Gastroesophageal sphincter (tissue), 4 donors: ENCODE results near the gene HECTD1. TPM values are rescaled to one million over a fixed set of nuclear protein-coding genes. Genes with fewer than 3 reads are reported as not detected.

Experiments used
- ATAC-seq: fragments of 150-250 bp; one replicate; pipeline ENCODE4 v1.9.1; 2016; ENCODE audit warnings: mild to moderate bottlenecking, moderate library complexity
- H3K27ac ChIP-seq, 4 donors: fragments of 200-600 bp; sonication (generic) in 3 of 4; 1 replicate in 3 of 4; 2 replicates in 1 of 4; pipeline ENCODE4 v1.5.1; 2016 to 2019
- H3K27me3 ChIP-seq: fragments of 200-600 bp; sonication (generic); one replicate; pipeline ENCODE4 v1.5.1; 2019
- H3K36me3 ChIP-seq, 2 donors: fragments of 200-600 bp; sonication (generic); one replicate each; pipeline ENCODE4 v1.5.1; 2019; ENCODE audit warnings: control low read depth in 1 of 2
- H3K4me1 ChIP-seq, 3 donors: fragments of 200-600 bp; sonication (generic); 1 replicate in 2 of 3; 2 replicates in 1 of 3; pipeline ENCODE4 v1.5.1; 2016 to 2019; ENCODE audit warnings: control low read depth in 2 of 3
- H3K4me3 ChIP-seq, 2 donors: fragments of 200-600 bp; sonication (generic); one replicate each; pipeline ENCODE4 v1.5.1; 2019; ENCODE audit warnings: mild to moderate bottlenecking in 1 of 2, moderate library complexity in 1 of 2
- H3K9me3 ChIP-seq, 3 donors: fragments of 200-600 bp; sonication (generic); one replicate each; pipeline ENCODE4 v1.5.1; 2017 to 2019; ENCODE audit warnings: control low read depth in 2 of 3
- CTCF ChIP-seq, 4 experiments: fragments of 200-600 bp in 2 of 4; fragments of 450-650 bp in 2 of 4; sonication (generic) in 1 of 4; IDR thresholded peaks; one replicate each; pipeline ENCODE4 v1.5.1; 2017 to 2019; ENCODE audit warnings: antibody characterized with exemption in 4 of 4, mild to moderate bottlenecking in 2 of 4, moderate library complexity in 2 of 4
- EP300 ChIP-seq: sonication (generic); formaldehyde crosslinking; IDR thresholded peaks from one replicate; pipeline ENCODE4 v1.6.1; 2017; ENCODE audit warnings: antibody characterized with exemption, mild to moderate bottlenecking
- POLR2A ChIP-seq, 2 donors: fragments of 450-650 bp; IDR thresholded peaks; one replicate each; pipeline ENCODE4 v1.6.1; 2017; ENCODE audit warnings: antibody characterized with exemption in 2 of 2, mild to moderate bottlenecking in 2 of 2, moderate library complexity in 1 of 2
- POLR2AphosphoS5 ChIP-seq: sonication (generic); formaldehyde crosslinking; IDR thresholded peaks from one replicate; pipeline ENCODE4 v1.6.1; 2017; ENCODE audit warnings: antibody characterized with exemption
- WGBS, 2 donors: methylation state at CpG; one replicate each; pipeline ENCODE4 v1.1.5; 2018; ENCODE audit warnings: low coverage in 1 of 2; 5-methylcytosine and 5-hydroxymethylcytosine counted together
- total RNA-seq, 4 donors: library from RNA; depleted of rRNA; stranded (reverse); fragments of >200 nt; gene quantifications; one replicate each; pipeline ENCODE4 v1.1.0, GENCODE V29; 2016

Gene HECTD1
- total RNA-seq, 4 donors from 2014 or later, result 185 to 287 (median 208) TPM

GRCh38 chr14:31161274-31161673 is 46.3 kb downstream of the HECTD1 start:
- no peak overlapping the region for H3K4me3 ChIP-seq
- H3K4me1 ChIP-seq, result peaks cover 5 to 64% (median 14%) of the 10 kb centered on the region in 3 donors
- H3K9me3 ChIP-seq, result no peaks in the 10 kb centered on the region
- no peaks in the 10 kb centered on the region for H3K27me3 ChIP-seq
- no peak for ATAC-seq
- TF ChIP-seq CTCF (IDR thresholded peaks at IDR 0.05) (no peak), EP300 (no peak), POLR2A (IDR thresholded peaks at IDR 0.05) (no peak), POLR2AphosphoS5 (no peak)
- 75 to 85% methylated on average over 4 to 5 of the region's 5 CpGs for WGBS, 2 donors
- H3K27ac ChIP-seq, result peak overlapping the region in 1 of 4 donors; percentile 69
- H3K36me3 ChIP-seq, result peaks cover 0 to 60% of the 10 kb centered on the region in 2 donors

DNA sequence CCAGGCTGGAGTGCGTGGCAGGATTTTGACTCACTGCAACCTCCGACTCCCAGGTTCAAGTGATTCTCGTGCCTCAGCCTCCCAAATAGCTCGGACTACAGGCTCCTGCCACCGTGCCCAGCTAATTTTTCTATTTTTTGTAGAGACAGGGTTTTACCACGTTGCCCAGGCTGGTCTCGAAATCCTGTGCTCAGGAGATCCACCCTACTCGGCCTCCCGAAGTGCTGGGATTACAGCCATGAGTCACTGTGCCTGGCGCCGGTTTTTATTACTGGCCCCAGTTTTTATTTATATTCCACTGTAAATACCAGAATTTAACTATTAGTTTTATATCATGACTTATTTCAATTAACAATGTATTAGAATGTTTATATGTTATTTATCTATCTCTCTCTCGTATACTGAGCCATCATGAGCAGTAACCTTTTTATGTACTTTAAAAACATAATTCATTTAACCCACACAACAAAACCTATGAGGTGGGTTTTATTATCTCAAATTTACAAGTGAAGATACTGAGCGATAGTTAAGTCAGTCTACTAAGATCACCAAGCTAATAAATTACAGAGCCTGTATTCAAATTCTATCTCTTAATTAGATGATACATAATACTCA is 47.8 kb downstream of the HECTD1 start:
- peaks cover 0 to 72% of the 10 kb centered on the region in 2 donors for H3K36me3 ChIP-seq
- H3K4me1 ChIP-seq, result peaks cover 1 to 55% (median 3%) of the 10 kb centered on the region in 3 donors
- 20 to 30% methylated on average over 10 of the region's 13 CpGs for WGBS, 2 donors
- ATAC-seq, result no peak
- H3K27ac ChIP-seq, result peak overlapping the region in 2 of 4 donors; percentile 38 to 69
- TF ChIP-seq POLR2A (IDR thresholded peaks at IDR 0.05) (no peak), POLR2AphosphoS5 (no peak), CTCF (IDR thresholded peaks at IDR 0.05) (no peak), EP300 (no peak)
- no peak overlapping the region for H3K4me3 ChIP-seq
- H3K27me3 ChIP-seq, result no peaks in the 10 kb centered on the region
- H3K9me3 ChIP-seq, result no peaks in the 10 kb centered on the region

DNA sequence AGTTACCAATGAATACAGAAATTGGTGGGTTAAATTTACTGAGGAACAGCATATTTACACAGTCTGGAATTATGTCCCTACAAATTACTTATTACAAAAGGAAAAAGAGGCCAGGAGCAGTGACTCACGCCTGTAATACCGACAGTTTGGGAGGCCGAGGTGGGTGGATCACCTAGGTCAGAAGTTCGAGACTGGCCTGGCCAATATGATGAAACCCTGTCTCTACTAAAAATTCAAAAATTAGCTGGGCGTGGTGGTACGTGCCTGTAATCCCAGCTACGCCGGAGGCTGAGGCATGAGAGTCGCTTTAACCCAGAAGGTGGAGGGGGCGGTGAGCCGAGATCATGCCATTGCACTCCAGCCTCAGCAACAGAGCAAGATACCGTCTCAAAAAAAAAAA is 52.6 kb downstream of the HECTD1 start:
- Histone ChIP-seq H3K36me3 (peaks cover 0 to 80% of the 10 kb centered on the region in 2 donors), H3K4me3 (no peak overlapping the region), H3K9me3 (no peaks in the 10 kb centered on the region), H3K4me1 (peaks cover 0 to 20% (median 0%) of the 10 kb centered on the region in 3 donors), H3K27me3 (no peaks in the 10 kb centered on the region), H3K27ac (no peak overlapping the region)
- no peak for ATAC-seq
- 38 to 57% methylated on average over 4 to 10 of the region's 12 CpGs for WGBS, 2 donors
- TF ChIP-seq POLR2A (IDR thresholded peaks at IDR 0.05) (no peak), CTCF (IDR thresholded peaks at IDR 0.05) (no peak), EP300 (no peak), POLR2AphosphoS5 (no peak)

GRCh38 chr14:31142455-31143087 is 65.0 kb downstream of the HECTD1 start:
- H3K36me3 ChIP-seq, result peaks cover 0 to 96% of the 10 kb centered on the region in 2 donors
- TF ChIP-seq EP300 (no peak), CTCF (IDR thresholded peaks at IDR 0.05) (no peak), POLR2A (IDR thresholded peaks at IDR 0.05) (no peak), POLR2AphosphoS5 (no peak)
- no peak overlapping the region for H3K27ac ChIP-seq
- H3K27me3 ChIP-seq, result no peaks in the 10 kb centered on the region
- no peak for ATAC-seq
- H3K4me1 ChIP-seq, result peaks cover 0 to 12% (median 0%) of the 10 kb centered on the region in 3 donors
- no peaks in the 10 kb centered on the region for H3K9me3 ChIP-seq
- 92 to 94% methylated on average over 8 of the region's 11 CpGs for WGBS, 2 donors
- H3K4me3 ChIP-seq, result no peak overlapping the region
